Panc1 (cell line): Measurements from ENCODE around the gene OR1K1.

Experiments
- CTCF ChIP-seq: fragments of 450-650 bp; IDR thresholded peaks from 2 replicates; pipeline ENCODE4 v1.5.1; 2017; ENCODE audit warnings: mild to moderate bottlenecking
- POLR2AphosphoS5 ChIP-seq: IDR thresholded peaks from 2 replicates; pipeline ENCODE4 v1.6.1; 2012; ENCODE audit warnings: mild to moderate bottlenecking, low read depth, low read length, moderate library complexity
- SIN3A ChIP-seq: IDR thresholded peaks from 2 replicates; pipeline ENCODE4 v1.6.1; 2012; ENCODE audit warnings: low read depth, mild to moderate bottlenecking, low read length, moderate library complexity, borderline replicate concordance; ENCODE audit not compliant: insufficient read depth
- TCF7L2 ChIP-seq: IDR thresholded peaks from 2 replicates; pipeline ENCODE4 v1.6.1; 2011; ENCODE audit warnings: mild to moderate bottlenecking, low read depth, low read length, inconsistent platforms
- TF ChIP-seq, protein P1 (sequence below), 2 experiments: IDR thresholded peaks; 2 replicates each; pipeline ENCODE4 v1.6.1; 2011 to 2012; ENCODE audit warnings: low read depth in 2 of 2, control low read depth in 1 of 2, low read length in 1 of 2, mild to moderate bottlenecking in 1 of 2, moderate library complexity in 1 of 2; ENCODE audit not compliant: insufficient read depth in 1 of 2

GRCh38 chr9:122814545-122814944 lies 14.6 kb downstream of the OR1K1 start:
- TF ChIP-seq CTCF (no peak), POLR2AphosphoS5 (no peak), SIN3A (no peak), TCF7L2 (no peak)
- TF ChIP-seq, protein P1, sequence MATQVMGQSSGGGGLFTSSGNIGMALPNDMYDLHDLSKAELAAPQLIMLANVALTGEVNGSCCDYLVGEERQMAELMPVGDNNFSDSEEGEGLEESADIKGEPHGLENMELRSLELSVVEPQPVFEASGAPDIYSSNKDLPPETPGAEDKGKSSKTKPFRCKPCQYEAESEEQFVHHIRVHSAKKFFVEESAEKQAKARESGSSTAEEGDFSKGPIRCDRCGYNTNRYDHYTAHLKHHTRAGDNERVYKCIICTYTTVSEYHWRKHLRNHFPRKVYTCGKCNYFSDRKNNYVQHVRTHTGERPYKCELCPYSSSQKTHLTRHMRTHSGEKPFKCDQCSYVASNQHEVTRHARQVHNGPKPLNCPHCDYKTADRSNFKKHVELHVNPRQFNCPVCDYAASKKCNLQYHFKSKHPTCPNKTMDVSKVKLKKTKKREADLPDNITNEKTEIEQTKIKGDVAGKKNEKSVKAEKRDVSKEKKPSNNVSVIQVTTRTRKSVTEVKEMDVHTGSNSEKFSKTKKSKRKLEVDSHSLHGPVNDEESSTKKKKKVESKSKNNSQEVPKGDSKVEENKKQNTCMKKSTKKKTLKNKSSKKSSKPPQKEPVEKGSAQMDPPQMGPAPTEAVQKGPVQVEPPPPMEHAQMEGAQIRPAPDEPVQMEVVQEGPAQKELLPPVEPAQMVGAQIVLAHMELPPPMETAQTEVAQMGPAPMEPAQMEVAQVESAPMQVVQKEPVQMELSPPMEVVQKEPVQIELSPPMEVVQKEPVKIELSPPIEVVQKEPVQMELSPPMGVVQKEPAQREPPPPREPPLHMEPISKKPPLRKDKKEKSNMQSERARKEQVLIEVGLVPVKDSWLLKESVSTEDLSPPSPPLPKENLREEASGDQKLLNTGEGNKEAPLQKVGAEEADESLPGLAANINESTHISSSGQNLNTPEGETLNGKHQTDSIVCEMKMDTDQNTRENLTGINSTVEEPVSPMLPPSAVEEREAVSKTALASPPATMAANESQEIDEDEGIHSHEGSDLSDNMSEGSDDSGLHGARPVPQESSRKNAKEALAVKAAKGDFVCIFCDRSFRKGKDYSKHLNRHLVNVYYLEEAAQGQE (IDR thresholded peaks at IDR 0.05; ENCODE audit: insufficient read depth in 1 of 2, low read depth in 2 of 2, low read length in 1 of 2) = no peak
